NB4 (cell line): ENCODE data around the gene PSMB2.

Source experiments
- DNase-seq: peaks from one replicate; pipeline ENCODE4 v3.0.0; 2010; ENCODE audit warnings: low read depth
- H3K4me3 ChIP-seq: one replicate; pipeline ENCODE4 v1.5.1; 2011; ENCODE audit warnings: mild to moderate bottlenecking, low read depth, low read length, moderate library complexity
- CTCF ChIP-seq: IDR thresholded peaks from one replicate; pipeline ENCODE4 v1.5.1; 2012; ENCODE audit warnings: low read depth, low read length
- MAX ChIP-seq: IDR thresholded peaks from 2 replicates; pipeline ENCODE4 v1.6.1; 2011; ENCODE audit warnings: low read depth, low read length
- MYC ChIP-seq: IDR thresholded peaks from 2 replicates; pipeline ENCODE4 v1.6.1; 2011; ENCODE audit warnings: low read depth, low read length
- POLR2A ChIP-seq: IDR thresholded peaks from 2 replicates; pipeline ENCODE4 v1.6.1; 2011; ENCODE audit warnings: mild to moderate bottlenecking; ENCODE audit not compliant: insufficient read length; ENCODE audit errors: extremely low read depth

PSMB2 gene

GRCh38 chr1:35560256-35561225, 80.8 kb downstream of the PSMB2 start:
- no peak for TF ChIP-seq POLR2A
- no peak for TF ChIP-seq MAX
- no peak for TF ChIP-seq CTCF
- no peak for TF ChIP-seq MYC
- H3K4me3 ChIP-seq, result no peak overlapping the region
- no peak for DNase-seq

GRCh38 chr1:35559317-35559944, 81.9 kb downstream of the PSMB2 start:
- DNase-seq, result no peak
- no peak overlapping the region for H3K4me3 ChIP-seq
- no peak for TF ChIP-seq CTCF
- no peak for TF ChIP-seq MAX
- TF ChIP-seq MYC, result no peak
- TF ChIP-seq POLR2A, result no peak

GRCh38 chr1:35558374-35559316, 82.7 kb downstream of the PSMB2 start:
- DNase-seq, result peak; percentile 55
- peak overlapping the region; percentile 82 for H3K4me3 ChIP-seq
- TF ChIP-seq MAX, result no peak
- TF ChIP-seq POLR2A, result no peak
- no peak for TF ChIP-seq CTCF
- TF ChIP-seq MYC, result no peak

GRCh38 chr1:35557611-35558373, 83.5 kb downstream of the PSMB2 start, which contains the start of gene NCDN:
Gene NCDN, plus strand, starts transcription at chr1:35557799. Its CDS starts 392 bp downstream, at chr1:35558191.
- peak within 1 kb of the TSS; percentile 82 for H3K4me3 ChIP-seq
- TF ChIP-seq MAX, result peak; percentile 55
- TF ChIP-seq CTCF, result no peak
- peak; percentile 66 for TF ChIP-seq MYC
- peak; percentile 99 for DNase-seq

- no peak for DNase-seq
- H3K4me3 ChIP-seq, result peak within 1 kb of the TSS; percentile 82
- TF ChIP-seq MYC (0 out of 2 replicates have a peak, but pooled peaks have one; percentile 5), MAX (no peak), POLR2A (peak; percentile 64), CTCF (no peak)
Observed at GRCh38 chr1:35557118-35557610, 84.2 kb downstream of the PSMB2 start, which contains the start of gene KIAA0319L. Gene KIAA0319L, minus strand, starts transcription at chr1:35557403. Its CDS starts 2,912 bp downstream, at chr1:35554491.
